ENCODE results near the gene NBPF11. TPM values are rescaled to one million over a fixed set of nuclear protein-coding genes. Genes with fewer than 3 reads are reported as not detected.

The NBPF11 gene
- total RNA-seq, 1 donor from 2014 or later, result 10.0 TPM

Small RNAs within 50 kb of the gene (small RNA-seq; reads per million reads assigned to genes)
- not detected for gene RNA5SP57 (ENCODE audit: low replicate concordance)

Other genes with a start within 250 kb of the NBPF11 start
- gene GJA8, start 249.5 kb downstream of the NBPF11 start, total RNA-seq, result not detected
- gene GPR89B, start 223.9 kb downstream of the NBPF11 start, total RNA-seq, result 16.2 TPM